ENCODE results near the gene SYT17. TPM values are rescaled to one million over a fixed set of nuclear protein-coding genes. Genes with fewer than 3 reads are reported as not detected.

The SYT17 gene, protein sequence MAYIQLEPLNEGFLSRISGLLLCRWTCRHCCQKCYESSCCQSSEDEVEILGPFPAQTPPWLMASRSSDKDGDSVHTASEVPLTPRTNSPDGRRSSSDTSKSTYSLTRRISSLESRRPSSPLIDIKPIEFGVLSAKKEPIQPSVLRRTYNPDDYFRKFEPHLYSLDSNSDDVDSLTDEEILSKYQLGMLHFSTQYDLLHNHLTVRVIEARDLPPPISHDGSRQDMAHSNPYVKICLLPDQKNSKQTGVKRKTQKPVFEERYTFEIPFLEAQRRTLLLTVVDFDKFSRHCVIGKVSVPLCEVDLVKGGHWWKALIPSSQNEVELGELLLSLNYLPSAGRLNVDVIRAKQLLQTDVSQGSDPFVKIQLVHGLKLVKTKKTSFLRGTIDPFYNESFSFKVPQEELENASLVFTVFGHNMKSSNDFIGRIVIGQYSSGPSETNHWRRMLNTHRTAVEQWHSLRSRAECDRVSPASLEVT
- 9.9 to 12.4 TPM (median 11.5 TPM) in 5 replicates for total RNA-seq (2022; extraction: Qiagen RNA extraction)

DNA sequence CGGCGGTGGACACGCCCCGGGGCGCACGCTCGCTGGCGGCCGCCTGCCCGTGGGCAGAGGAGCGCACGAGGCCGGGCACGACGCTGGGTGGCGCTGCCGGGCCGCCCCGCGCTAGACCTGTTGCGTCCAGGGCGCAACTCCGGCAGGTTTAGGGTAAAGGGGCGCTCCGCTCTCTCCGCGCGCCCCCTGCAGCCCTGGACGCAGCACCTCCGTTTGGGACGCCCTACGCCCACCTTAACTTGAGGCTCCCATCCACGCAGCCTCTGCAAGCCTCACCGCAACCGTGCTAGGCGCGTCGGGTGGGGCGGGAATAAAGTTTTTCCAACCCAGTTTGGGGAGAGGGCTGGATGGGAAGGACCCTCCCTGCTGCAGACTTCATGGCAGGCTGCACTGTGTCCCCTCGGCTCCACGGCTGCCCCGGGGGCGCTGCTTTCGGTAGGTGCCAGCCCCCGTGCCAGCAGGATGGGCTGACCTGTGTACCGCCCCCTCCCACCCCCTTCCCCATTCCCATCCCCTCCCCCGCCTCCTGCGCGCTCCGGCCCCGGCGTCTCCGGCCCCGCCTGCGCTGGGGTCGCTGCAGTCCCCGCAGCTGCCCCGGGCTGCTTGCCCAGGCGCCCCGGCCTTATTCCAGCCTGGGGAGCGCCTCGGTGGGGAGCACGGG, at the start of gene SYT17:
TSS of gene SYT17 (plus strand) at position 531 of the 661 bp plus-strand sequence. CDS start 407 bp downstream, outside the sequence.

DNA sequence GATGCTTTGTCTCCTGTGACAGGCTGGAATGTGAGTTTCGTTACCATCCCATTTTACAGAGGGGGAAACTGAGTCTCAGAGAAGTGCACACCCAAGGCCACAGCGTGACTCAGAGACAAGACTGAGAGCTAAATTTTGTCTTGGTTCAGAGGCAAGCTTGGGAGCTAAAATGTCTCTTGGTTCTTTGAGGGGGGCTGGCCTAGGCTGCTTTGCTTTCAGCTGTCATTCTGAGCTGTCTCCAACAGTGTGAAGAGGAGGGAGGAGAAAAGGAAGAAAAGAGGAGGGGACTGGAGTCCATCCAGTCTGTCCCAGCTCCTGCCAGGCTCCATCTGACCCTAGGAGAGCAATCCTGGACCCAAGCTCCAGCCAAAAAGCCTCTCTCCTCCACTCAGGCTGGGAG, 117.4 kb downstream of the SYT17 start, which contains the start of gene CLEC19A:
TSS of gene CLEC19A (plus strand) at position 301 of the 400 bp plus-strand sequence. CDS start 121 bp downstream, outside the sequence.

Other genes with a start within 250 kb of the SYT17 start
- 12.5 to 26.4 TPM (median 21.2 TPM) in 5 replicates for gene SMG1, start 241.8 kb upstream of the SYT17 start, total RNA-seq (2022; extraction: Qiagen RNA extraction)
- gene TMC7, start 184.3 kb upstream of the SYT17 start, total RNA-seq (2022; extraction: Qiagen RNA extraction), result 4.9 to 7.2 TPM (median 6.2 TPM) in 5 replicates
- 21.4 to 28.0 TPM (median 23.9 TPM) in 5 replicates for gene COQ7, start 100.6 kb upstream of the SYT17 start, total RNA-seq (2022; extraction: Qiagen RNA extraction)
- 11.6 to 19.2 TPM (median 18.4 TPM) in 5 replicates for gene ITPRIPL2, start 54.3 kb upstream of the SYT17 start, total RNA-seq (2022; extraction: Qiagen RNA extraction)
- gene CLEC19A, start 117.5 kb downstream of the SYT17 start, total RNA-seq (2022; extraction: Qiagen RNA extraction), result 0.08 to 0.15 TPM (median 0.11 TPM) in 4 of 5 replicates, not detected in the other
- gene TMC5, start 249.6 kb downstream of the SYT17 start, total RNA-seq (2022; extraction: Qiagen RNA extraction), result 4.5 to 6.1 TPM (median 5.4 TPM) in 5 replicates